Trophoblast cell (in vitro differentiated cells and primary cell): ENCODE results near the gene NUAK1.

Experiments
- DNase-seq, 2 donors: peaks; one replicate each; pipeline ENCODE4 v3.0.0-alpha.2; 2016
- H2AFZ ChIP-seq: 2 replicates; pipeline ENCODE4 v1.6.1; 2013; ENCODE audit warnings: low read length, moderate library complexity, mild to moderate bottlenecking; ENCODE audit not compliant: insufficient read depth, poor library complexity
- H2AK5ac ChIP-seq: 2 replicates; pipeline ENCODE4 v1.6.1; 2013; ENCODE audit warnings: mild to moderate bottlenecking, low read length
- H2BK120ac ChIP-seq: 2 replicates; pipeline ENCODE4 v1.6.1; 2013; ENCODE audit warnings: low read length, mild to moderate bottlenecking, moderate library complexity; ENCODE audit not compliant: insufficient read depth, poor library complexity
- H2BK12ac ChIP-seq: 2 replicates; pipeline ENCODE4 v1.6.1; 2013; ENCODE audit warnings: mild to moderate bottlenecking, low read length, moderate library complexity
- H2BK5ac ChIP-seq: 2 replicates; pipeline ENCODE4 v1.6.1; 2013; ENCODE audit warnings: low read length, low read depth, moderate library complexity, mild to moderate bottlenecking; ENCODE audit not compliant: poor library complexity
- H3K14ac ChIP-seq: 2 replicates; pipeline ENCODE4 v1.6.1; 2013; ENCODE audit warnings: mild to moderate bottlenecking, low read length
- H3K18ac ChIP-seq: 2 replicates; pipeline ENCODE4 v1.6.1; 2013; ENCODE audit warnings: mild to moderate bottlenecking, low read length
- H3K23ac ChIP-seq: 2 replicates; pipeline ENCODE4 v1.6.1; 2013; ENCODE audit warnings: low read length
- H3K27ac ChIP-seq: 2 replicates; pipeline ENCODE4 v1.5.1; 2013; ENCODE audit warnings: low read depth, mild to moderate bottlenecking, inconsistent platforms, low read length, moderate library complexity
- H3K27me3 ChIP-seq: 2 replicates; pipeline ENCODE4 v1.6.1; 2013; ENCODE audit warnings: inconsistent platforms, mild to moderate bottlenecking, low read length, moderate library complexity; ENCODE audit not compliant: insufficient read depth
- H3K36me3 ChIP-seq, 2 experiments: 1 replicate in 1 of 2; 2 replicates in 1 of 2; pipeline ENCODE4 v1.6.1; 2013; ENCODE audit warnings: low read length in 2 of 2, mild to moderate bottlenecking in 2 of 2, moderate library complexity in 1 of 2; ENCODE audit not compliant: insufficient read depth in 2 of 2, control insufficient read depth in 1 of 2
- H3K4ac ChIP-seq: 2 replicates; pipeline ENCODE4 v1.6.1; 2013; ENCODE audit warnings: low read depth, mild to moderate bottlenecking, low read length, moderate library complexity
- H3K4me1 ChIP-seq, 2 experiments: 1 replicate in 1 of 2; 2 replicates in 1 of 2; pipeline ENCODE4 v1.6.1; 2013; ENCODE audit warnings: low read length in 2 of 2, mild to moderate bottlenecking in 2 of 2, moderate library complexity in 1 of 2; ENCODE audit not compliant: insufficient read depth in 2 of 2, control insufficient read depth in 1 of 2
- H3K4me2 ChIP-seq: 2 replicates; pipeline ENCODE4 v1.6.1; 2013; ENCODE audit warnings: inconsistent platforms, mild to moderate bottlenecking, low read length, moderate library complexity
- H3K4me3 ChIP-seq: 2 replicates; pipeline ENCODE4 v1.5.1; 2013; ENCODE audit warnings: mild to moderate bottlenecking, low read depth, low read length, inconsistent platforms
- H3K79me1 ChIP-seq: one replicate; pipeline ENCODE4 v1.6.1; 2013; ENCODE audit warnings: low read length
- H3K79me2 ChIP-seq: 2 replicates; pipeline ENCODE4 v1.6.1; 2013; ENCODE audit warnings: low read length, mild to moderate bottlenecking; ENCODE audit not compliant: control insufficient read depth, insufficient read depth, poor library complexity
- H3K9ac ChIP-seq: 2 replicates; pipeline ENCODE4 v1.6.1; 2013; ENCODE audit warnings: mild to moderate bottlenecking, low read length
- H3K9me3 ChIP-seq: 2 replicates; pipeline ENCODE4 v1.6.1; 2013; ENCODE audit warnings: low read depth, mild to moderate bottlenecking, control low read depth, inconsistent platforms, low read length; ENCODE audit not compliant: insufficient read depth
- H4K12ac ChIP-seq: 2 replicates; pipeline ENCODE4 v1.6.1; 2013; ENCODE audit warnings: low read depth, mild to moderate bottlenecking, low read length, moderate library complexity
- H4K8ac ChIP-seq: 2 replicates; pipeline ENCODE4 v1.6.1; 2013; ENCODE audit warnings: low read depth, mild to moderate bottlenecking, low read length, moderate library complexity
- H4K91ac ChIP-seq: one replicate; pipeline ENCODE4 v1.6.1; 2013; ENCODE audit warnings: low read depth, mild to moderate bottlenecking, low read length, moderate library complexity
- WGBS: extraction: QIAGEN DNeasy Blood & Tissue Kit; methylation state at CpG from one replicate; pipeline ENCODE4 v1.1.7; 2013; ENCODE audit warnings: missing lambda C conversion rate; ENCODE audit not compliant: insufficient read length, insufficient coverage; ENCODE audit errors: extremely low coverage; 5-methylcytosine and 5-hydroxymethylcytosine counted together

Gene NUAK1

GRCh38 chr12:106170285-106170684, 31.5 kb upstream of the NUAK1 start:
- WGBS = no CpG with 5 or more reads among the region's 4 CpGs
- Histone ChIP-seq H3K79me1 (no peaks in the 10 kb centered on the region), H3K4me1 (no peaks in the 10 kb centered on the region), H3K9ac (no peak overlapping the region), H3K23ac (no peak overlapping the region), H4K91ac (no peak overlapping the region), H3K27ac (no peak overlapping the region), H3K79me2 (no peaks in the 10 kb centered on the region), H3K27me3 (no peaks in the 10 kb centered on the region), H2AK5ac (no peak overlapping the region), H2BK12ac (no peak overlapping the region), H4K8ac (no peak overlapping the region), H3K36me3 (no peaks in the 10 kb centered on the region), H3K4ac (no peak overlapping the region), H3K14ac (no peak overlapping the region), H2BK5ac (no peak overlapping the region), H3K18ac (no peak overlapping the region), H3K4me3 (no peak overlapping the region), H2AFZ (no peak overlapping the region), H3K9me3 (no peaks in the 10 kb centered on the region), H3K4me2 (no peak overlapping the region), H2BK120ac (no peak overlapping the region), H4K12ac (no peak overlapping the region)
- DNase-seq = peak in 1 of 2 donors; percentile 31

- Histone ChIP-seq H3K4me2 (no peak overlapping the region), H3K4me3 (no peak overlapping the region), H3K18ac (no peak overlapping the region), H3K4me1 (no peaks in the 10 kb centered on the region), H4K8ac (no peak overlapping the region), H2BK120ac (no peak overlapping the region), H2BK12ac (no peak overlapping the region), H3K79me1 (no peaks in the 10 kb centered on the region), H3K9ac (no peak overlapping the region), H3K36me3 (no peaks in the 10 kb centered on the region), H4K91ac (no peak overlapping the region), H3K27ac (no peak overlapping the region), H3K14ac (no peak overlapping the region), H4K12ac (no peak overlapping the region), H2AK5ac (no peak overlapping the region), H3K4ac (no peak overlapping the region), H2BK5ac (no peak overlapping the region), H3K9me3 (peaks cover 2% of the 10 kb centered on the region), H2AFZ (no peak overlapping the region), H3K79me2 (no peaks in the 10 kb centered on the region), H3K27me3 (no peaks in the 10 kb centered on the region), H3K23ac (no peak overlapping the region)
- DNase-seq = no peak
- WGBS = no CpG with 5 or more reads among the region's 3 CpGs
Measured at GRCh38 chr12:106163712-106164111, 25.0 kb upstream of the NUAK1 start.

- no peak overlapping the region for H3K14ac ChIP-seq
- no peak overlapping the region for H3K9ac ChIP-seq
- no peak overlapping the region for H3K4ac ChIP-seq
- H2BK5ac ChIP-seq = no peak overlapping the region
- H2AFZ ChIP-seq = no peak overlapping the region
- no peaks in the 10 kb centered on the region for H3K79me1 ChIP-seq
- no peaks in the 10 kb centered on the region for H3K79me2 ChIP-seq
- no peak overlapping the region for H3K4me2 ChIP-seq
- H3K27ac ChIP-seq = no peak overlapping the region
- no CpG with 5 or more reads among the region's 2 CpGs for WGBS
- no peaks in the 10 kb centered on the region for H3K36me3 ChIP-seq
- no peaks in the 10 kb centered on the region for H3K4me1 ChIP-seq
- H4K8ac ChIP-seq = no peak overlapping the region
- no peak overlapping the region for H4K12ac ChIP-seq
- H2BK12ac ChIP-seq = no peak overlapping the region
- H3K27me3 ChIP-seq = no peaks in the 10 kb centered on the region
- no peak overlapping the region for H3K4me3 ChIP-seq
- H3K9me3 ChIP-seq = peaks cover 2% of the 10 kb centered on the region
- H3K18ac ChIP-seq = no peak overlapping the region
- no peak overlapping the region for H4K91ac ChIP-seq
- H2AK5ac ChIP-seq = no peak overlapping the region
- H3K23ac ChIP-seq = no peak overlapping the region
- no peak for DNase-seq
- H2BK120ac ChIP-seq = no peak overlapping the region
Measured at GRCh38 chr12:106161491-106161890, 22.7 kb upstream of the NUAK1 start.

GRCh38 chr12:106160915-106161314, 22.2 kb upstream of the NUAK1 start:
- H2AFZ ChIP-seq = no peak overlapping the region
- H3K4me3 ChIP-seq = no peak overlapping the region
- no peaks in the 10 kb centered on the region for H3K79me2 ChIP-seq
- no peak overlapping the region for H4K12ac ChIP-seq
- H3K14ac ChIP-seq = no peak overlapping the region
- no peak overlapping the region for H2BK120ac ChIP-seq
- no peaks in the 10 kb centered on the region for H3K79me1 ChIP-seq
- no peak overlapping the region for H4K8ac ChIP-seq
- no peak overlapping the region for H4K91ac ChIP-seq
- no peak for DNase-seq
- no peak overlapping the region for H2BK5ac ChIP-seq
- no peak overlapping the region for H3K4me2 ChIP-seq
- no peaks in the 10 kb centered on the region for H3K36me3 ChIP-seq
- peaks cover 2% of the 10 kb centered on the region for H3K9me3 ChIP-seq
- H3K9ac ChIP-seq = no peak overlapping the region
- no CpG with 5 or more reads among the region's 1 CpG for WGBS
- H3K27ac ChIP-seq = no peak overlapping the region
- H3K23ac ChIP-seq = no peak overlapping the region
- H3K18ac ChIP-seq = no peak overlapping the region
- no peak overlapping the region for H3K4ac ChIP-seq
- no peaks in the 10 kb centered on the region for H3K4me1 ChIP-seq
- H2AK5ac ChIP-seq = no peak overlapping the region
- no peak overlapping the region for H2BK12ac ChIP-seq
- no peaks in the 10 kb centered on the region for H3K27me3 ChIP-seq
